PFSK-1 (cell line): ENCODE measurements around the gene TMEM94.

Experiments used
- FOXP2 ChIP-seq: optimal IDR thresholded peaks from 2 replicates; pipeline ENCODE3; 2011; ENCODE audit warnings: borderline replicate concordance, control low read depth, inconsistent platforms; ENCODE audit not compliant: insufficient read depth; ENCODE audit errors: extremely low read length, extremely low read depth
- POLR2AphosphoS5 ChIP-seq: IDR thresholded peaks from 2 replicates; pipeline ENCODE4 v1.6.1; 2012; ENCODE audit warnings: low read depth, mild to moderate bottlenecking, control low read depth, low read length, moderate library complexity
- SIN3A ChIP-seq: IDR thresholded peaks from 2 replicates; pipeline ENCODE4 v1.6.1; 2012; ENCODE audit warnings: mild to moderate bottlenecking, low read length, moderate library complexity, borderline replicate concordance; ENCODE audit not compliant: insufficient read depth
- TAF1 ChIP-seq: IDR thresholded peaks from 2 replicates; pipeline ENCODE4 v1.6.1; 2012; ENCODE audit warnings: low read length, control low read depth, borderline replicate concordance; ENCODE audit not compliant: insufficient read depth
- TF ChIP-seq, protein P1 (sequence below), 2 experiments: IDR thresholded peaks; 2 replicates each; pipeline versions ENCODE4 v1.6.1 to v1.8.0; 2011 to 2012; ENCODE audit warnings: low read depth in 2 of 2, low read length in 2 of 2, control low read depth in 1 of 2, inconsistent platforms in 1 of 2, mild to moderate bottlenecking in 1 of 2, moderate library complexity in 1 of 2; ENCODE audit not compliant: insufficient read depth in 1 of 2

Gene TMEM94

DNA sequence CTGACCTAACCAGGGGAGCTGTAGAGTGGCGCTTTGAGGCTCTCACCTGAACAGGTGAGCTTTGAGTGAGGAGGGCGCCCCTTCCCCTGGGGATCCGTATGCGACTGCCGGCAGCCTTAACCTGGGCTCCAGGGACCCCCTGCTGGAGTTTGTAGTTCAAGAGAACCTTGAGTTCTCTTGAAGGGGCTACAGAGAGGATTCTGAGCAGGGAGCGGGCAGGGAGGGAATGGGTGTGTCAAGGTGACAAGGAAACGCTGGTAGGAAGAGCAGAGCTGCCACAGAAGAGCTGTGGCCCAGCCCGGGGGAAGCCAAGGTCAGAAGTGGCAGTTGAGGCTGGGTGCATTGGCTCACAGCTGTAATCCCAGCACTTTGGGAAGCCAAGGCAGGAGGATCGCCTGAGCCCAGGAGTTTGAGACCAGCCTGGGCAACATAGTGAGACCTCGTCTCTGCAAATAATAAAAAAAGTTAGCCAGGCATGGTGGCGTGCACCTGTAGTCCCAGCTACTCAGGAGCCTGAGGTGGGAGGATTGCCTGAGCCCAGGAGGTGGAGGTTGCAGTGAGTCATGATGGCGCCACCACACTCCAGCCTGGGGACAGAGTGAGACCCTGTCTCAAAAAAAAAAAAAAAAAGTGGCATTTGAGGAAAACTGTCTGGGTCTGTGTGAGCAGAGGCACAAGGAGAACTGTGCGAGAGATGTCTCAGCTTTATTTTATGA lies 70.3 kb downstream of the TMEM94 start:
- TF ChIP-seq FOXP2: no peak
- TF ChIP-seq SIN3A: no peak
- no peak for TF ChIP-seq POLR2AphosphoS5
- no peak for TF ChIP-seq TAF1
- TF ChIP-seq, protein P1, sequence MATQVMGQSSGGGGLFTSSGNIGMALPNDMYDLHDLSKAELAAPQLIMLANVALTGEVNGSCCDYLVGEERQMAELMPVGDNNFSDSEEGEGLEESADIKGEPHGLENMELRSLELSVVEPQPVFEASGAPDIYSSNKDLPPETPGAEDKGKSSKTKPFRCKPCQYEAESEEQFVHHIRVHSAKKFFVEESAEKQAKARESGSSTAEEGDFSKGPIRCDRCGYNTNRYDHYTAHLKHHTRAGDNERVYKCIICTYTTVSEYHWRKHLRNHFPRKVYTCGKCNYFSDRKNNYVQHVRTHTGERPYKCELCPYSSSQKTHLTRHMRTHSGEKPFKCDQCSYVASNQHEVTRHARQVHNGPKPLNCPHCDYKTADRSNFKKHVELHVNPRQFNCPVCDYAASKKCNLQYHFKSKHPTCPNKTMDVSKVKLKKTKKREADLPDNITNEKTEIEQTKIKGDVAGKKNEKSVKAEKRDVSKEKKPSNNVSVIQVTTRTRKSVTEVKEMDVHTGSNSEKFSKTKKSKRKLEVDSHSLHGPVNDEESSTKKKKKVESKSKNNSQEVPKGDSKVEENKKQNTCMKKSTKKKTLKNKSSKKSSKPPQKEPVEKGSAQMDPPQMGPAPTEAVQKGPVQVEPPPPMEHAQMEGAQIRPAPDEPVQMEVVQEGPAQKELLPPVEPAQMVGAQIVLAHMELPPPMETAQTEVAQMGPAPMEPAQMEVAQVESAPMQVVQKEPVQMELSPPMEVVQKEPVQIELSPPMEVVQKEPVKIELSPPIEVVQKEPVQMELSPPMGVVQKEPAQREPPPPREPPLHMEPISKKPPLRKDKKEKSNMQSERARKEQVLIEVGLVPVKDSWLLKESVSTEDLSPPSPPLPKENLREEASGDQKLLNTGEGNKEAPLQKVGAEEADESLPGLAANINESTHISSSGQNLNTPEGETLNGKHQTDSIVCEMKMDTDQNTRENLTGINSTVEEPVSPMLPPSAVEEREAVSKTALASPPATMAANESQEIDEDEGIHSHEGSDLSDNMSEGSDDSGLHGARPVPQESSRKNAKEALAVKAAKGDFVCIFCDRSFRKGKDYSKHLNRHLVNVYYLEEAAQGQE (IDR thresholded peaks at IDR 0.05; ENCODE audit: insufficient read depth in 1 of 2, low read depth in 2 of 2, low read length in 2 of 2): no peak

DNA sequence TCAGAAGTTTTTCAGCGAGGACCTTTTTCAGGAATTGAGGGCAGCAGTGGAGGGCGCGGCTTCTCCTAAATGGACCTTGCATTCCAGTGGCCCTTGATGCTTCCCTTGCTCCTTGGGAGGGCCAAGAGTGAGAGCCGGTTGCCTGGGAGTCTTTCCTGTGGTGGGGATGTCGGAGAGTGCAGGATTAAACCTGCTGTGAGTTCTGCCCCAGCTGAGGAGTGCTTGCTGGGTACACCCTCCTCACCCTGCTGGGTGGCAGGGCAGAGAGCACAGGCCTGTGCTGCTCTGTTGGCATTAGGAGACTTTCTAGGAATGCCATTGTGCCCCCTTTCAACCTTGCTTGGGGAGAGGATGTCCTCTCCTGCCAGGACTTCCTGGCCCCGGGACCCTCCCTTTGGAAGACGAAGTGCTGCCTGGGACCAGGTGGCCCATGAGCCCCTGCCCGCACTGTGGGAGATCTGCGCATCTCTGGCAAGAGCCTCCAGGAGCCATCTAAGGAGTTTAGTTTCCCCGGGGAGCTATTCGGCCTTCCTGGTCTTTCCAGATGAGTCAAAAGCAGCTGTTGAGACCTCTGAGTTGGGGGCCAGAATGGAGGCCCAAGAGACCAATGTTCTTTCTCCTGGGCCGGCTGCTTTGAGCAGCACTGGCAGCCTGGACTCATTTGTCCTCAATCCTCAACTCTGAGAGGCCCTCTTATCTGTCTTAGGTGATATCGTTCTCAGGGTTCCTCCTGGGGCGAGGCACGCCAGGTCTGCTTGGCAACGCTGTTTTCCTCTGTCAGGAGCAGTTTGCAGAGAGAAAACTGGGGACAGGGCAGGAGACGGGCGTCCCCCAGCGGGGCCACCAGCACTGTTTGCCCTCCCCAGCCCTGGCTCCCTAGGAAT lies 74.6 kb downstream of the TMEM94 start:
- TF ChIP-seq FOXP2 (no peak), SIN3A (no peak), TAF1 (no peak), POLR2AphosphoS5 (no peak)
- TF ChIP-seq, protein P1 (IDR thresholded peaks at IDR 0.05; ENCODE audit: insufficient read depth in 1 of 2, low read depth in 2 of 2, low read length in 2 of 2): no peak

DNA sequence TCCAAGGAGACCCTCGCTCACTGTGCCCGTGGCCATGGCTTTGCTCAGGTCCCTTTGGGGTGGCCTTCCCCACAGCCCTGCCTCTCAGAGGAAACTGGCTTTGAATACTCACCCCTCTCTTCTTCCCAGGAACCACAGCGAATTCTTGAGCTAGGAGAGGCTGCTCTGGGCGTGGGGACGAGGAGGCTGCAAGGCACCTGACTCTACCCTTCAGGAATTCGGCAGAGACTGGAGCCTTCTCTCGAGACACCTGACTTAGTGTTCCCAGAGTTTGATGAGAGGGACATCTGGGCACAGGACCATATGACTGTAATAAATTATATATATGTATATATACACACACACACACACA lies 75.3 kb downstream of the TMEM94 start:
- TF ChIP-seq SIN3A: no peak
- no peak for TF ChIP-seq TAF1
- TF ChIP-seq, protein P1 (IDR thresholded peaks at IDR 0.05; ENCODE audit: insufficient read depth in 1 of 2, low read depth in 2 of 2, low read length in 2 of 2): no peak
- no peak for TF ChIP-seq POLR2AphosphoS5
- no peak for TF ChIP-seq FOXP2

DNA sequence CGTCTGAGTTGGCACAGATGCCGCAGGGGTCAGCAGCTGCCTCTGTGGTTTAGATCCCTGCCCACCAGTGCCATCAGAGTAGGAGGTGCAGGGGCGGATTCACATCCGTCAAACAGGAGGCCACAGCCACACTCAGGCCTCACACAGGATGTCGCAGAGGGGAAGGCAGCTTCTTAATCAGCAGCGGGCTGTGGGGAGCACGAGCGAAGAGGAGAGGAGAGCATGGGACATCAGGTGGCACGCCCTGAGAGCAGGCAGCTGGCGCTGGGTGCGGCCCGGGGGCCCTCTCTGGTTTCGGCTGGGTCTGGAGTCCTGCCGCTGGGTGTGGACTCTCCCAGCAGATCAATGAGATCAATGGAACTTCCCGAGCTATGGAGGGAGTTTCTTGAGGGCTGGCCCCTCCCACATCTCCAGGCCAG lies 78.7 kb downstream of the TMEM94 start:
- TF ChIP-seq, protein P1 (IDR thresholded peaks at IDR 0.05; ENCODE audit: insufficient read depth in 1 of 2, low read depth in 2 of 2, low read length in 2 of 2): no peak
- TF ChIP-seq FOXP2: no peak
- no peak for TF ChIP-seq POLR2AphosphoS5
- TF ChIP-seq SIN3A: no peak
- TF ChIP-seq TAF1: no peak
